ENCODE measurements around the gene DDX1.

- TF ChIP-seq, protein P1, sequence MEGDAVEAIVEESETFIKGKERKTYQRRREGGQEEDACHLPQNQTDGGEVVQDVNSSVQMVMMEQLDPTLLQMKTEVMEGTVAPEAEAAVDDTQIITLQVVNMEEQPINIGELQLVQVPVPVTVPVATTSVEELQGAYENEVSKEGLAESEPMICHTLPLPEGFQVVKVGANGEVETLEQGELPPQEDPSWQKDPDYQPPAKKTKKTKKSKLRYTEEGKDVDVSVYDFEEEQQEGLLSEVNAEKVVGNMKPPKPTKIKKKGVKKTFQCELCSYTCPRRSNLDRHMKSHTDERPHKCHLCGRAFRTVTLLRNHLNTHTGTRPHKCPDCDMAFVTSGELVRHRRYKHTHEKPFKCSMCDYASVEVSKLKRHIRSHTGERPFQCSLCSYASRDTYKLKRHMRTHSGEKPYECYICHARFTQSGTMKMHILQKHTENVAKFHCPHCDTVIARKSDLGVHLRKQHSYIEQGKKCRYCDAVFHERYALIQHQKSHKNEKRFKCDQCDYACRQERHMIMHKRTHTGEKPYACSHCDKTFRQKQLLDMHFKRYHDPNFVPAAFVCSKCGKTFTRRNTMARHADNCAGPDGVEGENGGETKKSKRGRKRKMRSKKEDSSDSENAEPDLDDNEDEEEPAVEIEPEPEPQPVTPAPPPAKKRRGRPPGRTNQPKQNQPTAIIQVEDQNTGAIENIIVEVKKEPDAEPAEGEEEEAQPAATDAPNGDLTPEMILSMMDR (IDR thresholded peaks at IDR 0.05): no peak
- TF ChIP-seq POLR2A (IDR thresholded peaks at IDR 0.05): no peak
Observed at GRCh38 chr2:15651367-15651727, 59.7 kb downstream of the DDX1 start.
